ENCODE measurements around the gene CYP4Z1.
A peak's percentile ranks its signal among the peaks of the same experiment; 100 is the strongest.
"Not testable (repeated sequence)": the region's sequence is repeated elsewhere in the genome, so short reads cannot be mapped to it uniquely, and the experiment has no call there.

CYP4Z1 gene, protein sequence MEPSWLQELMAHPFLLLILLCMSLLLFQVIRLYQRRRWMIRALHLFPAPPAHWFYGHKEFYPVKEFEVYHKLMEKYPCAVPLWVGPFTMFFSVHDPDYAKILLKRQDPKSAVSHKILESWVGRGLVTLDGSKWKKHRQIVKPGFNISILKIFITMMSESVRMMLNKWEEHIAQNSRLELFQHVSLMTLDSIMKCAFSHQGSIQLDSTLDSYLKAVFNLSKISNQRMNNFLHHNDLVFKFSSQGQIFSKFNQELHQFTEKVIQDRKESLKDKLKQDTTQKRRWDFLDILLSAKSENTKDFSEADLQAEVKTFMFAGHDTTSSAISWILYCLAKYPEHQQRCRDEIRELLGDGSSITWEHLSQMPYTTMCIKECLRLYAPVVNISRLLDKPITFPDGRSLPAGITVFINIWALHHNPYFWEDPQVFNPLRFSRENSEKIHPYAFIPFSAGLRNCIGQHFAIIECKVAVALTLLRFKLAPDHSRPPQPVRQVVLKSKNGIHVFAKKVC

DNA sequence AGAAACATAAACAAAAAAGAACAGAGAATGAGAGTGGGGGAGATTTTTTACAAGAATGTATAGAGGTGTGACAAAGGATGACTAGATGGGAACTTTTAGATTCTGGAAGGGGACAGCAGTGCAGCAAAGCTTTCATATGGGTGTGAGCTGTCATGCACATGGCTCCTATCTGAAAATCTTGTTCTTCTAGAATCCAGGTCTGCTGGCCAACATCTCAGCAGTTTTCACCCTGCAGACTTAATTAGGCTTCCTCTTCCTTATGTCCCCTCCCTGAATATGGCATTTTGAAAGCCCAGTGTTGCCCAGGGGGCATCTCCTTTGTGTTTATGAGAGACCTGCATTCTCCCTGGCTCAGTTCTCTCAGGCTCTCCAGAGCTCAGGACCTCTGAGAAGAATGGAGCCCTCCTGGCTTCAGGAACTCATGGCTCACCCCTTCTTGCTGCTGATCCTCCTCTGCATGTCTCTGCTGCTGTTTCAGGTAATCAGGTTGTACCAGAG is at the start of gene CYP4Z1:
CYP4Z1 (plus strand) TSS at position 135 of the 498 bp plus-strand sequence; CDS start at position 395, 260 bp downstream.
- no peak for DNase-seq (ENCODE audit: insufficient read length, low spot score)
- no peak for FAIRE-seq
- no peak for TF ChIP-seq POLR2A (IDR thresholded peaks at IDR 0.05; ENCODE audit: low read depth, low read length)

DNA sequence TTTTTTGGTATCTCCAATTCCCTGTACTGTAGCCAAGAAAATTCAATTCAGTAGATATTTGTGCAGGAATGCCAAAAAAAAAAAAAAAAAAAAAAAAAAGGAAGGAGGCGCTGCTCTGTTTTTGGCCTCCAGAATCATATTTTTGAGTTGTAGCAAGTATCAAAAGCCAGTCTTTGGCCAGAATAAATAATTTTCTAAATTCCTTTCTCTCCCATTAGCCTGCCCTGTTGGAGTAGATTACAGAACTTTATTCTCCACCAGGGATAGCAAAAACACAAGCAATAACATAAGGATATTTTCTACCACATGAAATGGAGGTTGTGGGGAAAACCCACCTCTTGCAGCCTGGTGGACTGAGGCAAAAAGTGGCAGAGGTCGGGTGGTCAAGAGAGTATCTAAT is 46.0 kb upstream of the CYP4Z1 start:
- DNase-seq (ENCODE audit: insufficient read length, low spot score), result no peak
- TF ChIP-seq POLR2A (IDR thresholded peaks at IDR 0.05; ENCODE audit: low read depth, low read length), result no peak
- FAIRE-seq, result no peak

DNA sequence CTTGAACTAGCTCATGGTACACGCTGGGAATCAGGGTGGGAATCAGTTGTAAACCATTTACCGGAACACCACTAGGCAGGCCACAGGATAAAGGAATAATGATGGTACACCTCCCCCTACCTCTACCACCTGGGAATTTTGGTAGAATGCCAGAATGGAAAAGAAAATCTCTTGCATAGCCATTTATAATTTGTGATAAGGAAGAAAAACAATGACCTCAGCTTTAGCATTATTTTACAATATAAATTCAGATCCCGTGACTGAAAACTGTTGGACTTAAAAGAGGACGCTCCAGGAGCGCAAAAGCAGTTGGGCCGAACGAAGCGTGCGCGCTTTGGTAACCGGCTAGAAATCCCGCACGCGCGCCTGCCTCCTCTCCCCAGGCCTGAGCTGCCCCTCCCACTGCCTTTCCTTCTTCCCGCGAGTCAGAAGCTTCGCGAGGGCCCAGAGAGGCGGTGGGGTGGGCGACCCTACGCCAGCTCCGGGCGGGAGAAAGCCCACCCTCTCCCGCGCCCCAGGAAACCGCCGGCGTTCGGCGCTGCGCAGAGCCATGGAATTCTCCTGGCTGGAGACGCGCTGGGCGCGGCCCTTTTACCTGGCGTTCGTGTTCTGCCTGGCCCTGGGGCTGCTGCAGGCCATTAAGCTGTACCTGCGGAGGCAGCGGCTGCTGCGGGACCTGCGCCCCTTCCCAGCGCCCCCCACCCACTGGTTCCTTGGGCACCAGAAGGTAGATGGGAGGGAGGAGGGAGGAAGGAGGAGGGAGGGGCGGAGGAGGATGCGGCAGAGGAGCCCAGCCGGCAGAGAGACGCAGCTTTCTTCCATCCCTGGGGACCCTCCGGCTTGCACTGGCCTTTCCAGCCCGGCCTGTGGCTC is 43.5 kb upstream of the CYP4Z1 start, which contains the start of gene CYP4X1:
CYP4X1 (plus strand) TSS at position 402 of the 873 bp plus-strand sequence; CDS start at position 551, 149 bp downstream.
- FAIRE-seq (no peak), DNase-seq (ENCODE audit: insufficient read length, low spot score) (no peak)
- TF ChIP-seq POLR2A (IDR thresholded peaks at IDR 0.05; ENCODE audit: low read depth, low read length), result no peak

GRCh38 chr1:47024141-47024801 is 42.8 kb upstream of the CYP4Z1 start:
- FAIRE-seq (no peak), DNase-seq (ENCODE audit: insufficient read length, low spot score) (no peak)
- TF ChIP-seq POLR2A (IDR thresholded peaks at IDR 0.05; ENCODE audit: low read depth, low read length), result no peak

GRCh38 chr1:47030170-47030805 is 36.7 kb upstream of the CYP4Z1 start:
- DNase-seq (ENCODE audit: insufficient read length, low spot score), result no peak
- no peak for TF ChIP-seq POLR2A (IDR thresholded peaks at IDR 0.05; ENCODE audit: low read depth, low read length)
- no peak for FAIRE-seq

GRCh38 chr1:47031059-47031458 is 36.0 kb upstream of the CYP4Z1 start:
- FAIRE-seq (peak; percentile 30), DNase-seq (ENCODE audit: insufficient read length, low spot score) (peak; percentile 30)
- no peak for TF ChIP-seq POLR2A (IDR thresholded peaks at IDR 0.05; ENCODE audit: low read depth, low read length)

GRCh38 chr1:47031585-47031984 is 35.4 kb upstream of the CYP4Z1 start:
- no peak for TF ChIP-seq POLR2A (IDR thresholded peaks at IDR 0.05; ENCODE audit: low read depth, low read length)
- FAIRE-seq, result no peak
- no peak for DNase-seq (ENCODE audit: insufficient read length, low spot score)

DNA sequence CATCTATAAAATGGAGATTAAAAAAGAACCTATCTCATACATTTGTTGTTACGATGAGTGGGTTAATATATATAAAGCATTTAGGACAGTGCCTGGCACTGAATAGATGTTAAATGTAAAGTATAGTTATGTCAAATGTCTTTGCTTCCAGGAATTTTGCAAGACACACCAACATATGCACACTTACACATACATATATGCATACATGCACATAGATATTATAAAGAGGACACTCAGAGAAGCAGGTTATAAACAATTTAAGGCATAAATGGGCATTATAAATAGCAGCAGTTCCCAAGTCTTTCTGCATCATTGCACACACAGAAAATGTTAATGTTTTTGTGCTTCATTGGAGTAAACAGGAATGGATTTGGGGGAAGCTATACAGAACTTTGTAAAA is 30.3 kb upstream of the CYP4Z1 start:
- DNase-seq (ENCODE audit: insufficient read length, low spot score) (no peak), FAIRE-seq (no peak)
- no peak for TF ChIP-seq POLR2A (IDR thresholded peaks at IDR 0.05; ENCODE audit: low read depth, low read length)

DNA sequence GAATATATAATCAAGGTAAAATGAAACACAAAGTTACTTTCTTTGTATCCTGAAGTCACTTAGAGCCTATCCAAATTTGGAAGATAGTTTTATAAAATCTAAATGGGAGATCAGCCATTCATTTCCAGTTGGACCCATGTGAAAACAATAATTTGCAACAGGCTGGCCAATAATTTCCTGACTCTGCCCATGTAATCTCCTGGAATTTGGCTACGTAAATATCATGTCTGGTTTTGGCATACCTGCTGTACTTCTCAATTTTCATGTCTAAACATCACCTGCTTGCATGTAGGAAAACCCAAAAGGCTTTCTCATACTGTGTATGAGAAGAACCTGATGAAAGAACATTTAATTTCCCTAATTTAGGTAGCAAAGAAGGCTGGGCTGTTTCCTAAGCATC is 7.7 kb upstream of the CYP4Z1 start:
- no peak for DNase-seq (ENCODE audit: insufficient read length, low spot score)
- FAIRE-seq, result no peak
- TF ChIP-seq POLR2A (IDR thresholded peaks at IDR 0.05; ENCODE audit: low read depth, low read length), result no peak

DNA sequence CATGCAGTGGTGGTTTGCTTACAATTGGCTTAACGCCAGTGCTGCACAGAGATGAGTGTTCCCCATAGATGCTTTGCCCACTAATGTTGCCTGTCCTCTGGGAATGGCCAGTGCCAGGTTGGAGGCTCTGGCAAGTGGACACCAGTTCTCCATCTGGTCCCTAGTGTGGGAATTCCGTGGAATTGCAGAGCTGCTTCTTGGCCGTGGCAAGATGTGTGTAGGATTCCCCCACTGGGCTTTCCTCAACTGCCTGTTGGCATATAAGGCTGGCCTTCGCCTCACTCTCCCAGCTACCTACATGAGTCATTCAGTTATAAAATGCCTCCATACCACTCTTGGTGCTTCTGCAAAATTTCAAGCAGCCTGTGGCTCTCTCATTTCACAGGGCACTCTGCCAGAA is 2.0 kb downstream of the CYP4Z1 start:
- not testable (repeated sequence) for DNase-seq (ENCODE audit: insufficient read length, low spot score); FAIRE-seq

GRCh38 chr1:47069509-47069908 is 2.5 kb downstream of the CYP4Z1 start:
- not testable (repeated sequence) for DNase-seq (ENCODE audit: insufficient read length, low spot score)
- peak; percentile 27 for FAIRE-seq

DNA sequence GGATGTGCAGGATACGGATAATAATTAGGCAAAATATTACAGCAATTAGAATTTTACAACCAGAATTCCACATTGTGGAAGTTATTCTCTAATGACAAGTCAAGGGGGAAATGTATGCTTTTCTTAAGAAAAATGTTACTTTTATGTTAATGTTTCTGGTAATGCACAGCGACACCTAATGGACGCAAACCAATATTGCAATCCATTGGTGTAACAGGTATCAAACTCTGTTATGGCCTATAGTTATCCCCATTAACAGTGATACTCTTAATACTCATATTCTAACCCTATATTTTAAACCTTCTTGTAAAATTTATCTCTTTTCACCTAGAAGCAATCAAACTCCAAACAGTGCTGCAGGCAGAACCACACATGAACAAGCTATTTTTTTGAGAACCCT is 22.3 kb downstream of the CYP4Z1 start:
- DNase-seq (ENCODE audit: insufficient read length, low spot score); FAIRE-seq: not testable (repeated sequence)

- FAIRE-seq, result peak; percentile 91
- DNase-seq (ENCODE audit: insufficient read length, low spot score), result not testable (repeated sequence)
These were observed 24.4 kb downstream of the CYP4Z1 start for GRCh38 chr1:47091476-47091875.
